Endodermal cell (in vitro differentiated cells): ENCODE results near the gene FBXW7. TPM values are rescaled to one million over a fixed set of nuclear protein-coding genes. Genes with fewer than 3 reads are reported as not detected.

ENCODE experiments used
- DNase-seq: peaks from one replicate; pipeline ENCODE4 v3.0.0-alpha.2; 2017
- H3K27ac ChIP-seq: 2 replicates; pipeline ENCODE4 v1.5.1; 2013; ENCODE audit warnings: mild to moderate bottlenecking, low read depth, low read length, moderate library complexity
- H3K27me3 ChIP-seq: 2 replicates; pipeline ENCODE4 v1.6.1; 2013; ENCODE audit warnings: mild to moderate bottlenecking, low read length, moderate library complexity; ENCODE audit not compliant: insufficient read depth, control insufficient read depth, poor library complexity, severe bottlenecking
- H3K36me3 ChIP-seq: 2 replicates; pipeline ENCODE4 v1.7.0; 2013; ENCODE audit warnings: mild to moderate bottlenecking, low read length, moderate library complexity; ENCODE audit not compliant: control insufficient read depth, insufficient read depth
- H3K4me1 ChIP-seq: one replicate; pipeline ENCODE4 v1.7.0; 2013; ENCODE audit warnings: low read length; ENCODE audit not compliant: control insufficient read depth, insufficient read depth
- H3K4me3 ChIP-seq: 2 replicates; pipeline ENCODE4 v1.5.1; 2013; ENCODE audit warnings: mild to moderate bottlenecking, low read length, moderate library complexity
- H3K9ac ChIP-seq: 2 replicates; pipeline ENCODE4 v1.6.1; 2013; ENCODE audit warnings: mild to moderate bottlenecking, low read length, moderate library complexity; ENCODE audit not compliant: poor library complexity, severe bottlenecking; ENCODE audit errors: extremely low read depth
- H3K9me3 ChIP-seq: 2 replicates; pipeline ENCODE4 v1.6.1; 2013; ENCODE audit warnings: mild to moderate bottlenecking, low read length, moderate library complexity; ENCODE audit not compliant: control insufficient read depth
- H3K27ac Mint-ChIP-seq: 2 replicates; pipeline ENCODE4 v1.8.0; 2020; ENCODE audit warnings: mixed read lengths
- H3K27me3 Mint-ChIP-seq: 2 replicates; pipeline ENCODE4 v1.8.0; 2021; ENCODE audit warnings: mild to moderate bottlenecking, mixed read lengths; ENCODE audit not compliant: insufficient read depth
- H3K36me3 Mint-ChIP-seq: 2 replicates; pipeline ENCODE4 v1.8.0; 2020; ENCODE audit warnings: low read depth, mixed read lengths
- H3K4me1 Mint-ChIP-seq: 2 replicates; pipeline ENCODE4 v1.8.0; 2020; ENCODE audit warnings: mixed read lengths
- H3K4me3 Mint-ChIP-seq: 2 replicates; pipeline ENCODE4 v1.8.0; 2020; ENCODE audit warnings: mild to moderate bottlenecking, moderate library complexity, mixed read lengths
- H3K9me3 Mint-ChIP-seq: 2 replicates; pipeline ENCODE4 v1.8.0; 2020; ENCODE audit warnings: mild to moderate bottlenecking, mixed read lengths
- CTCF ChIP-seq: fragments of 200-600 bp; sonication (generic); conservative IDR thresholded peaks from 2 replicates; pipeline ENCODE4 v1.5.0; 2021; ENCODE audit warnings: antibody characterized with exemption, mild to moderate bottlenecking
- WGBS, 2 experiments: methylation state at CpG; one replicate each; pipeline versions ENCODE4 v1.1.5 to v1.1.7; 2013; ENCODE audit warnings: missing lambda C conversion rate in 2 of 2, mixed read lengths in 1 of 2; ENCODE audit not compliant: insufficient coverage in 1 of 2, insufficient read length in 1 of 2; 5-methylcytosine and 5-hydroxymethylcytosine counted together
- long read RNA-seq, 4 experiments: library from polyadenylated mRNA in 2 of 4; library from RNA in 1 of 4; library from capped mRNA in 1 of 4; stranded (forward) in 3 of 4; unstranded in 1 of 4; transcript quantifications; one replicate each; pipeline ENCODE4 v2.0.0, GENCODE V29; 2020 to 2021; ENCODE audit warnings: inconsistent platforms in 1 of 4
- polyA plus RNA-seq, 2 experiments: library from polyadenylated mRNA; stranded (reverse); fragments of 50-300 nt; gene quantifications; one replicate each; pipeline ENCODE4 v1.2.3, GENCODE V29; 2013
- total RNA-seq, 2 donors: library from RNA; stranded (reverse); fragmentation: NEBNext Ultra II Directional in 1 of 2; extraction: Animal tissue kit (Norgen Biotek cat#: 25700) in 1 of 2; gene quantifications; 2 replicates in 1 of 2; 3 replicates in 1 of 2; pipeline ENCODE4 v1.2.1, GENCODE V29; 2021

The FBXW7 gene
- total RNA-seq, result 10 to 100 TPM; 34.3 to 34.4 TPM
- 23.6 TPM for polyA plus RNA-seq (2013, experiment 1 of 2)
- polyA plus RNA-seq (2013, experiment 2 of 2), result 19.3 TPM
- long read RNA-seq, experiment 1, partial matches to known transcripts, result 4 of 6 reads
- long read RNA-seq, experiment 1, other reads (novel, unspliced or antisense), result 2 of 6 reads
- long read RNA-seq, experiment 2, full-length matches to known transcripts, result 9 of 21 reads
- long read RNA-seq, experiment 2, partial matches to known transcripts, result 4 of 21 reads
- long read RNA-seq, experiment 2, other reads (novel, unspliced or antisense), result 8 of 21 reads
- long read RNA-seq, experiment 3, result 0 reads
- long read RNA-seq, experiment 4, partial matches to known transcripts, result 2 of 4 reads
- long read RNA-seq, experiment 4, other reads (novel, unspliced or antisense), result 2 of 4 reads

- H3K9me3 Mint-ChIP-seq, result peaks cover 3% of the 10 kb centered on the region
- Histone ChIP-seq H3K36me3 (peaks cover 10% of the 10 kb centered on the region), H3K27ac (peak within 1 kb of the TSS; percentile 85), H3K27me3 (no peaks in the 10 kb centered on the region), H3K9ac (peak within 1 kb of the TSS; percentile 71), H3K9me3 (peaks cover 13% of the 10 kb centered on the region), H3K4me3 (peak within 1 kb of the TSS; percentile 95), H3K4me1 (peaks cover 9% of the 10 kb centered on the region)
- no peaks in the 10 kb centered on the region for H3K27me3 Mint-ChIP-seq
- peaks cover 13% of the 10 kb centered on the region for H3K36me3 Mint-ChIP-seq
- WGBS, 2 experiments, result 0% methylated on average over 5 to 63 of the region's 63 CpGs
- no peak for TF ChIP-seq CTCF
- H3K4me3 Mint-ChIP-seq, result peak within 1 kb of the TSS; percentile 88
- peak; percentile 100 for DNase-seq
- peak within 1 kb of the TSS; percentile 93 for H3K27ac Mint-ChIP-seq
- H3K4me1 Mint-ChIP-seq, result peaks cover 27% of the 10 kb centered on the region
Observed at GRCh38 chr4:152535903-152536544, at the start of gene FBXW7. TSS of gene FBXW7 (minus strand) at chr4:152536092. CDS start at chr4:152411803, 124,289 bp downstream.

- TF ChIP-seq CTCF, result no peak
- Mint-ChIP-seq H3K27ac (no peak overlapping the region), H3K36me3 (no peaks in the 10 kb centered on the region), H3K4me1 (no peaks in the 10 kb centered on the region), H3K27me3 (no peaks in the 10 kb centered on the region), H3K9me3 (peaks cover 5% of the 10 kb centered on the region), H3K4me3 (no peak overlapping the region)
- Histone ChIP-seq H3K27me3 (no peaks in the 10 kb centered on the region), H3K4me1 (no peaks in the 10 kb centered on the region), H3K36me3 (no peaks in the 10 kb centered on the region), H3K9me3 (no peaks in the 10 kb centered on the region), H3K27ac (no peak overlapping the region), H3K9ac (no peak overlapping the region), H3K4me3 (no peak overlapping the region)
- DNase-seq, result no peak
- WGBS, 2 experiments, result 88 to 96% methylated on average over 3 to 6 of the region's 7 CpGs
Observed at GRCh38 chr4:152585023-152585441, 49.1 kb upstream of the FBXW7 start.

- Histone ChIP-seq H3K9me3 (no peaks in the 10 kb centered on the region), H3K9ac (no peak overlapping the region), H3K36me3 (no peaks in the 10 kb centered on the region), H3K27me3 (no peaks in the 10 kb centered on the region), H3K4me1 (peaks cover 6% of the 10 kb centered on the region), H3K27ac (no peak overlapping the region), H3K4me3 (no peak overlapping the region)
- Mint-ChIP-seq H3K4me3 (no peak overlapping the region), H3K27me3 (no peaks in the 10 kb centered on the region), H3K27ac (no peak overlapping the region), H3K4me1 (peaks cover 10% of the 10 kb centered on the region), H3K36me3 (no peaks in the 10 kb centered on the region), H3K9me3 (peaks cover 2% of the 10 kb centered on the region)
- TF ChIP-seq CTCF, result peak; percentile 81
- WGBS, 2 experiments, result 85 to 100% methylated on average over 1 to 3 of the region's 3 CpGs
- peak; percentile 64 for DNase-seq
Observed at GRCh38 chr4:152581536-152582160, 45.8 kb upstream of the FBXW7 start.
